MV-4-11 (cell line): ENCODE data around the gene RNF214.

Experiments used
- DNase-seq: peaks from one replicate; lab custom pipeline; 2025; lab: John Stamatoyannopoulos, UW

RNF214 gene

GRCh38 chr11:117214404-117215110 lies 17.9 kb upstream of the RNF214 start:
- no peak for DNase-seq

DNA sequence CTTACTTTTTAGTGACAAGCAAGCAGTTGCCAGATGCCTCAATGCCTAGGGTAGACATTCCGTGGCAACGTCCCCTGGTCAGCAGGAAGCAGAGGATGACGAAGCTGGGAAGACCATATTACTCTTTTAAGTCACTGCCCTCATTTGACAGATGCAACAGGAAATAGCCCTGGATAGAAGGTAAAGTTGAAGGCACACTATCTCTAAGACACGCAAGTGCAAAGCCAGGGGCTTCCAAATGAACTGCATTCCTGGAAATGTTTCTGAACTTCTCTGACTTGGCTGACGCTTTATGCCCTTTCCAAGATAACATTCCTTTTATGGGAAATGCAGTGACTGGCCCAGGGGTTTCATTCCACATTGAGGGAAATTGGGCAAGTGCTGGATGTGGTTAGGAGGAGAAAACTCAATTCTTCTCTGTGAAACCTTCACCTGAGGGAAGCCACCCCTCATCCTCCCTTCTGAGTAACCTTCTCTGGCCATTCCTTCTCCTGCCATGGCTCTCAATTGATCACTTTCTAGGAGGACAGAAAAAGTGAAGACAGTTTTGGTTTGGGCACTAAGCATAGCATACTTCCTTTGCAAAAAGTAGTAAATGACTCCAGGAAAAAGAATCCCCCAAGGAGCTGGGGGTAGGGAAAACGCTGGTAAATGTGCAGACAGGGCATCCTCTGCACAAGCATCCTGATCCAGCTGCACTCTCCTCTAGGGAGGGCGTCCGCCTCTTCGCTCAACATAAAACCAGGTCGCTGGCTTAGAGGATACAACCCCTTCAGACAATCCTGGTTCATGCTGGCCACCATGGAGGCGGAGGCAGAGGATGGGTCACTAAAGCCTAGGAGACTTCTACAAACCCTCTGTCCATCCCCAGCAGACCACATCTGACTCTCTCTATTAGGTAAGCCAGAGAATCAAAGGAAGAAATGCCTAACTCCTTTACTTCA lies 15.1 kb upstream of the RNF214 start:
- no peak for DNase-seq

- DNase-seq, result no peak
These were observed 14.1 kb upstream of the RNF214 start for GRCh38 chr11:117218133-117218915.

- no peak for DNase-seq
These were observed 13.5 kb upstream of the RNF214 start for GRCh38 chr11:117219001-117219400.

DNA sequence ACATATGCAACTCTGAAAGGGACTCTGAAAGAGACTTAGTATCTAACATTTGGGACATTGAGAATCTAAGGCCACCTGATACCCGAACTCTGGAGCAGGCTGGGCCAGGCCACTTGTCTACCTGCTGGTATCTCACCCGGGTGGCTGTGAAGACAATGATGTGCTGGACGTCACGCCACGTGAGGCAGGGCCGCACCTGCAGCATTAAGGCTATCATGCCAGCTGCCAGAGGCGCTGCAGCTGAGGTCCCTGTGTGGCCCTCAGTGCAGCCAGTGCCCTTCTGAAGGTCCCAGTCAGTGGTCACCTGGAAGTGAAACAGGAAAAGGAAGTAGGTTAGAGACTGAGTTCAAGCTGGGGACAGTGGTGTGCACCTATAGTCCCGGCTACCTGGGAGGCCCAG lies 13.0 kb upstream of the RNF214 start:
- no peak for DNase-seq

- DNase-seq, result no peak
These were observed 12.5 kb upstream of the RNF214 start for GRCh38 chr11:117219995-117220394.

- no peak for DNase-seq
These were observed 11.9 kb upstream of the RNF214 start for GRCh38 chr11:117220568-117220967.

- no peak for DNase-seq
These were observed 11.3 kb upstream of the RNF214 start for GRCh38 chr11:117220999-117221774.

- no peak for DNase-seq
These were observed 10.5 kb upstream of the RNF214 start for GRCh38 chr11:117221775-117222517.

- no peak for DNase-seq
These were observed 9.3 kb upstream of the RNF214 start for GRCh38 chr11:117222991-117223740.

GRCh38 chr11:117223741-117224689 lies 8.5 kb upstream of the RNF214 start:
- DNase-seq, result no peak

DNA sequence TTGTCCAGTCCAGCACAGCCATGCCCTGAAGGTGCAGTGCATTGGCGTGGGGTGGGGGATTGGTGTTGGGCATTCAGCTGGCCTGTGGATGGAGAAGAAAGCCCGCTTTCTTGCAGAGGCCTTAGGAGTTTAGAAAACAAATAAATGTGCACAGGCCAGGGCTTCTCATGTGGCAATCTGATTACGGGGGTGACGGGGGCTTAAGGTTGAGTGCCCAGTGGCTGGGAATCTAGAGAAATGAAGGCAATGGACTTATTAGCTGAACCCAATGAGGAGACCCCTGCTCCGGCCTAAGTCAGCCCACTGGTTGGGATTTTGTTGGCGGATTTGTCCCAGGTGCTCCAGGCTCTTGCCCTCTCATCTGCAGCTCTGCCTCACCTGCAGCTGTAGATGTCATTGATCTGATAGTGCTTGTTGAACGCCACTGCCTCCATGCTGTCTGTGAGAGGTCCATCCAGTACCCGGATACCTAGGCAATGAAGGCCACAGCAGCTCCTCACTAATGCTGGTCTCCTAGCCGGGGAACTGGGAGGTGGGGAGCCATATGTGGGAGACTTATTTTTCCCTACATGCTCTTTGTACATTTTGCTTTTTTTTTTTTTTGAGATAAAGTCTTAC lies 6.8 kb upstream of the RNF214 start:
- DNase-seq, result no peak

GRCh38 chr11:117226388-117227385 lies 5.8 kb upstream of the RNF214 start:
- peak; percentile 77 for DNase-seq

GRCh38 chr11:117228091-117228490 lies 4.4 kb upstream of the RNF214 start:
- DNase-seq, result no peak

- no peak for DNase-seq
These were observed 3.1 kb upstream of the RNF214 start for GRCh38 chr11:117229411-117229810.

GRCh38 chr11:117229931-117230285 lies 2.6 kb upstream of the RNF214 start:
- DNase-seq, result no peak

GRCh38 chr11:117230286-117230961 lies 2.0 kb upstream of the RNF214 start:
- DNase-seq, result peak; percentile 4
